GM18517 (cell line): ENCODE measurements around the gene CYTH1.

ENCODE experiments used
- ATAC-seq: cut with Tn5 transposase; IDR thresholded peaks from one replicate; pipeline ENCODE4 v1.9.1; 2021; ENCODE audit warnings: mild to moderate bottlenecking, moderate library complexity; ENCODE audit not compliant: unreplicated experiment

Gene CYTH1

GRCh38 chr17:78718575-78719208 lies 63.4 kb downstream of the CYTH1 start:
- ATAC-seq, result no peak

- no peak for ATAC-seq
Measured at GRCh38 chr17:78717431-78717980, 64.6 kb downstream of the CYTH1 start.

GRCh38 chr17:78716814-78717393 lies 65.2 kb downstream of the CYTH1 start:
- ATAC-seq, result no peak

GRCh38 chr17:78716292-78716691 lies 65.8 kb downstream of the CYTH1 start:
- ATAC-seq, result no peak

- no peak for ATAC-seq
Measured at GRCh38 chr17:78715876-78716275, 66.2 kb downstream of the CYTH1 start.

- no peak for ATAC-seq
Measured at GRCh38 chr17:78715000-78715771, 66.9 kb downstream of the CYTH1 start.

GRCh38 chr17:78714534-78714933 lies 67.5 kb downstream of the CYTH1 start:
- ATAC-seq, result no peak

- no peak for ATAC-seq
Measured at GRCh38 chr17:78712043-78712442, 70.0 kb downstream of the CYTH1 start.

GRCh38 chr17:78710607-78711006 lies 71.5 kb downstream of the CYTH1 start:
- ATAC-seq, result no peak

- ATAC-seq, result no peak
Measured at GRCh38 chr17:78709751-78710181, 72.3 kb downstream of the CYTH1 start.

GRCh38 chr17:78709119-78709681 lies 72.9 kb downstream of the CYTH1 start:
- ATAC-seq, result peak; percentile 62

GRCh38 chr17:78708510-78708973 lies 73.5 kb downstream of the CYTH1 start:
- peak; percentile 28 for ATAC-seq

- ATAC-seq, result no peak
Measured at GRCh38 chr17:78707923-78708322, 74.2 kb downstream of the CYTH1 start.

- ATAC-seq, result no peak
Measured at GRCh38 chr17:78707016-78707415, 75.1 kb downstream of the CYTH1 start.

- no peak for ATAC-seq
Measured at GRCh38 chr17:78706271-78706915, 75.7 kb downstream of the CYTH1 start.

- no peak for ATAC-seq
Measured at GRCh38 chr17:78705071-78705470, 77.0 kb downstream of the CYTH1 start.

GRCh38 chr17:78704594-78704993 lies 77.5 kb downstream of the CYTH1 start:
- ATAC-seq, result no peak

- ATAC-seq, result no peak
Measured at GRCh38 chr17:78697554-78698343, 84.3 kb downstream of the CYTH1 start.

GRCh38 chr17:78697122-78697521 lies 85.0 kb downstream of the CYTH1 start:
- ATAC-seq, result no peak
